K562 (cell line): Measurements from ENCODE around the gene TULP4. TPM values are rescaled to one million over a fixed set of nuclear protein-coding genes. Genes with fewer than 3 reads are reported as not detected.

Experiments
- DACH1 ChIP-seq: fragments of 450-650 bp; IDR thresholded peaks from 2 replicates; pipeline ENCODE4 v1.6.1; 2018; ENCODE audit not compliant: partially characterized antibody
- ETV1 ChIP-seq: fragments of 450-650 bp; conservative IDR thresholded peaks from 2 replicates; pipeline ENCODE4 v1.6.1; 2016; ENCODE audit warnings: missing genetic modification characterization, control low read depth, low read depth, missing compliant biosample characterization
- EWSR1 ChIP-seq: fragments of 450-650 bp; IDR thresholded peaks from 2 replicates; pipeline ENCODE4 v1.6.1; 2018; ENCODE audit warnings: borderline replicate concordance, mild to moderate bottlenecking, low read depth, moderate library complexity; ENCODE audit not compliant: partially characterized antibody
- GABPA ChIP-seq: fragments of 200-800 bp; sonication (Bioruptor generic); conservative IDR thresholded peaks from 2 replicates; pipeline ENCODE4 v1.6.1; 2016; ENCODE audit warnings: low read depth, missing genetic modification characterization, missing compliant biosample characterization
- IFI16 ChIP-seq: fragments of 250-450 bp; sonication (Bioruptor Pico); IDR thresholded peaks from 2 replicates; pipeline ENCODE4 v2.1.2; 2022; ENCODE audit warnings: mild to moderate bottlenecking, inconsistent platforms
- NCOA2 ChIP-seq, 2 experiments: fragments of 450-650 bp; IDR thresholded peaks; 2 replicates each; pipeline ENCODE4 v1.6.1; 2018; ENCODE audit warnings: mild to moderate bottlenecking in 2 of 2, moderate library complexity in 1 of 2; ENCODE audit not compliant: partially characterized antibody in 2 of 2
- PBX2 ChIP-seq, 2 experiments: IDR thresholded peaks in 1 of 2; conservative IDR thresholded peaks in 1 of 2; 2 replicates each; pipeline ENCODE4 v1.6.1; 2016; ENCODE audit warnings: low read depth in 2 of 2, mild to moderate bottlenecking in 1 of 2, missing compliant biosample characterization in 1 of 2, missing genetic modification characterization in 1 of 2, moderate library complexity in 1 of 2
- SIN3B ChIP-seq: fragments of 450-650 bp; IDR thresholded peaks from 2 replicates; pipeline ENCODE4 v1.6.1; 2017; ENCODE audit warnings: low read depth, mild to moderate bottlenecking, moderate library complexity
- SREBF2 ChIP-seq: sonication (generic); formaldehyde crosslinking; IDR thresholded peaks from 2 replicates; pipeline ENCODE4 v1.4.0; 2020; ENCODE audit warnings: mild to moderate bottlenecking, missing genetic modification reagents
- STAG1 ChIP-seq: sonication (generic); formaldehyde crosslinking; IDR thresholded peaks from 2 replicates; pipeline ENCODE4 v1.5.0; 2020; ENCODE audit warnings: missing genetic modification reagents, borderline replicate concordance
- TCF3 ChIP-seq: sonication (generic); formaldehyde crosslinking; IDR thresholded peaks from 2 replicates; pipeline ENCODE4 v1.4.0; 2020; ENCODE audit warnings: mild to moderate bottlenecking, missing genetic modification reagents
- TFE3 ChIP-seq: fragments of 450-650 bp; formaldehyde crosslinking; IDR thresholded peaks from 2 replicates; pipeline ENCODE4 v1.4.0; 2020; ENCODE audit warnings: mild to moderate bottlenecking, mixed read lengths
- ZNF175 ChIP-seq: fragments of 200-800 bp; sonication (Bioruptor generic); IDR thresholded peaks from 2 replicates; pipeline ENCODE4 v1.6.1; 2016; ENCODE audit warnings: low read depth, mild to moderate bottlenecking, missing genetic modification characterization, missing compliant biosample characterization
- polyA plus RNA-seq, 8 experiments: library from polyadenylated mRNA; depleted of rRNA in 4 of 8; stranded (reverse) in 5 of 8; unstranded in 3 of 8; fragments of >200 nt; fragmentation: Nextera tagmentation in 2 of 8; fragmentation: Illumina TruSeq in 1 of 8; extraction: Ambion mirVana in 2 of 8; extraction: Trizol in 1 of 8; gene quantifications; 2 replicates each; pipeline versions ENCODE4 v1.2.1 to v1.2.3, GENCODE V29; 2011 to 2014; ENCODE audit warnings: inconsistent platforms in 1 of 8, missing spikeins in 1 of 8
- total RNA-seq, 7 experiments: library from RNA; depleted of rRNA in 6 of 7; stranded (reverse); fragments of >200 nt in 6 of 7; fragmentation: Illumina TruSeq in 2 of 7; extraction: Trizol in 2 of 7; gene quantifications; 2 replicates each; pipeline versions ENCODE4 v1.2.1 to v1.2.3, GENCODE V29; 2011 to 2021; ENCODE audit warnings: low replicate concordance in 1 of 7
- TF ChIP-seq, protein P1 (sequence below): sonication (generic); formaldehyde crosslinking; IDR thresholded peaks from 2 replicates; pipeline ENCODE4 v1.8.0; 2022; ENCODE audit warnings: missing genetic modification reagents, mild to moderate bottlenecking, borderline replicate concordance
- TF ChIP-seq, protein P2 (sequence below): fragments of 450-650 bp; conservative IDR thresholded peaks from 2 replicates; pipeline ENCODE4 v1.6.1; 2016; ENCODE audit warnings: missing genetic modification characterization, low read depth, mild to moderate bottlenecking, control low read depth, missing compliant biosample characterization
- TF ChIP-seq, protein P3 (sequence below): fragments of 450-650 bp; conservative IDR thresholded peaks from 2 replicates; pipeline ENCODE4 v1.6.1; 2016; ENCODE audit warnings: missing genetic modification characterization, low read depth, mild to moderate bottlenecking, missing compliant biosample characterization, moderate library complexity
- TF ChIP-seq, protein P4 (sequence below), 2 experiments: fragments of 450-650 bp; conservative IDR thresholded peaks; 2 replicates each; pipeline ENCODE4 v1.6.1; 2017; ENCODE audit warnings: mild to moderate bottlenecking in 2 of 2, moderate library complexity in 2 of 2

The TULP4 gene
- total and polyA plus RNA-seq, 9 of the 15 experiments (the other 6 are each of a cell fraction or from before 2014, with no cell fraction given) = 1.2 to 50.4 (median 11.0) TPM

GRCh38 chr6:158366363-158366762, 54.1 kb downstream of the TULP4 start (continued):
- no peak for TF ChIP-seq SREBF2 (CRISPR knock-in tag)
- no peak for TF ChIP-seq STAG1 (CRISPR knock-in tag)
- TF ChIP-seq PBX2 (CRISPR knock-in tag; IDR thresholded peaks at IDR 0.05; ENCODE audit: low read depth) = no peak
- no peak for TF ChIP-seq PBX2 (tag; conservative IDR thresholded peaks at IDR 0.05; ENCODE audit: low read depth)
- TF ChIP-seq, protein P1, sequence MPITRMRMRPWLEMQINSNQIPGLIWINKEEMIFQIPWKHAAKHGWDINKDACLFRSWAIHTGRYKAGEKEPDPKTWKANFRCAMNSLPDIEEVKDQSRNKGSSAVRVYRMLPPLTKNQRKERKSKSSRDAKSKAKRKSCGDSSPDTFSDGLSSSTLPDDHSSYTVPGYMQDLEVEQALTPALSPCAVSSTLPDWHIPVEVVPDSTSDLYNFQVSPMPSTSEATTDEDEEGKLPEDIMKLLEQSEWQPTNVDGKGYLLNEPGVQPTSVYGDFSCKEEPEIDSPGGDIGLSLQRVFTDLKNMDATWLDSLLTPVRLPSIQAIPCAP (CRISPR knock-in tag) = no peak
- peak; percentile 38; the same call in 1 of the 2 replicates for TF ChIP-seq ZNF175 (CRISPR knock-in tag)
- TF ChIP-seq NCOA2 (IDR thresholded peaks at IDR 0.05; ENCODE audit: partially characterized antibody in 2 of 2) = no peak
- TF ChIP-seq ETV1 = peak; percentile 77
- TF ChIP-seq IFI16 = no peak
- no peak for TF ChIP-seq SIN3B
- TF ChIP-seq TCF3 (CRISPR knock-in tag) = peak; percentile 39
- TF ChIP-seq, protein P2, sequence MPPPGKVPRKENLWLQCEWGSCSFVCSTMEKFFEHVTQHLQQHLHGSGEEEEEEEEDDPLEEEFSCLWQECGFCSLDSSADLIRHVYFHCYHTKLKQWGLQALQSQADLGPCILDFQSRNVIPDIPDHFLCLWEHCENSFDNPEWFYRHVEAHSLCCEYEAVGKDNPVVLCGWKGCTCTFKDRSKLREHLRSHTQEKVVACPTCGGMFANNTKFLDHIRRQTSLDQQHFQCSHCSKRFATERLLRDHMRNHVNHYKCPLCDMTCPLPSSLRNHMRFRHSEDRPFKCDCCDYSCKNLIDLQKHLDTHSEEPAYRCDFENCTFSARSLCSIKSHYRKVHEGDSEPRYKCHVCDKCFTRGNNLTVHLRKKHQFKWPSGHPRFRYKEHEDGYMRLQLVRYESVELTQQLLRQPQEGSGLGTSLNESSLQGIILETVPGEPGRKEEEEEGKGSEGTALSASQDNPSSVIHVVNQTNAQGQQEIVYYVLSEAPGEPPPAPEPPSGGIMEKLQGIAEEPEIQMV (tag) = peak; percentile 21; the same call in 1 of the 2 replicates
- TF ChIP-seq, protein P3, sequence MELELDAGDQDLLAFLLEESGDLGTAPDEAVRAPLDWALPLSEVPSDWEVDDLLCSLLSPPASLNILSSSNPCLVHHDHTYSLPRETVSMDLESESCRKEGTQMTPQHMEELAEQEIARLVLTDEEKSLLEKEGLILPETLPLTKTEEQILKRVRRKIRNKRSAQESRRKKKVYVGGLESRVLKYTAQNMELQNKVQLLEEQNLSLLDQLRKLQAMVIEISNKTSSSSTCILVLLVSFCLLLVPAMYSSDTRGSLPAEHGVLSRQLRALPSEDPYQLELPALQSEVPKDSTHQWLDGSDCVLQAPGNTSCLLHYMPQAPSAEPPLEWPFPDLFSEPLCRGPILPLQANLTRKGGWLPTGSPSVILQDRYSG (tag) = no peak
- TF ChIP-seq GABPA (tag) = peak; percentile 46; the same call in 1 of the 2 replicates
- no peak for TF ChIP-seq TFE3 (CRISPR knock-in tag)
- no peak for TF ChIP-seq EWSR1
- TF ChIP-seq, protein P4, sequence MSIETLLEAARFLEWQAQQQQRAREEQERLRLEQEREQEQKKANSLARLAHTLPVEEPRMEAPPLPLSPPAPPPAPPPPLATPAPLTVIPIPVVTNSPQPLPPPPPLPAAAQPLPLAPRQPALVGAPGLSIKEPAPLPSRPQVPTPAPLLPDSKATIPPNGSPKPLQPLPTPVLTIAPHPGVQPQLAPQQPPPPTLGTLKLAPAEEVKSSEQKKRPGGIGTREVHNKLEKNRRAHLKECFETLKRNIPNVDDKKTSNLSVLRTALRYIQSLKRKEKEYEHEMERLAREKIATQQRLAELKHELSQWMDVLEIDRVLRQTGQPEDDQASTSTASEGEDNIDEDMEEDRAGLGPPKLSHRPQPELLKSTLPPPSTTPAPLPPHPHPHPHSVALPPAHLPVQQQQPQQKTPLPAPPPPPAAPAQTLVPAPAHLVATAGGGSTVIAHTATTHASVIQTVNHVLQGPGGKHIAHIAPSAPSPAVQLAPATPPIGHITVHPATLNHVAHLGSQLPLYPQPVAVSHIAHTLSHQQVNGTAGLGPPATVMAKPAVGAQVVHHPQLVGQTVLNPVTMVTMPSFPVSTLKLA (conservative IDR thresholded peaks at IDR 0.05) = peak; percentile 42 to 78; a peak in 2 of 4 replicates
- TF ChIP-seq DACH1 = no peak
